ENCODE measurements around the gene PAQR5. TPM values are rescaled to one million over a fixed set of nuclear protein-coding genes. Genes with fewer than 3 reads are reported as not detected.
A peak's percentile ranks its signal among the peaks of the same experiment; 100 is the strongest.

Gene PAQR5
- 1 to 10 TPM in 2 of 4 donors, under 1 TPM in 2; 0.27 to 2.6 (median 1.4) TPM for total RNA-seq

- Histone ChIP-seq H3K4me3 (peak within 1 kb of the TSS; percentile 20 to 57), H3K36me3 (no peaks in the 10 kb centered on the region), H3K9me3 (no peaks in the 10 kb centered on the region), H3K4me1 (peaks cover 0 to 13% (median 7%) of the 10 kb centered on the region in 3 donors), H3K27me3 (peaks cover 79% of the 10 kb centered on the region), H3K27ac (peak within 1 kb of the TSS in 1 of 4 donors; percentile 35)
- 0% methylated on average over 7 of the region's 74 CpGs; no CpG with 5 or more reads in 1 of the 2 donors for WGBS, 2 donors (ENCODE audit: low coverage in 1 of 2)
- TF ChIP-seq EP300 (IDR thresholded peaks at IDR 0.05) (no peak), CTCF (IDR thresholded peaks at IDR 0.05) (no peak)
- peak; percentile 59 for ATAC-seq
These were observed at the start of gene PAQR5 for GRCh38 chr15:69298697-69299441. TSS of gene PAQR5 (plus strand) at chr15:69298912. CDS start at chr15:69360081, 61,169 bp downstream.

GRCh38 chr15:69253156-69253555 is 45.6 kb upstream of the PAQR5 start:
- TF ChIP-seq CTCF (IDR thresholded peaks at IDR 0.05) = no peak
- TF ChIP-seq EP300 (IDR thresholded peaks at IDR 0.05) = no peak
- no peak for TF ChIP-seq POLR2AphosphoS5 (IDR thresholded peaks at IDR 0.05)
- no peak for TF ChIP-seq POLR2A (IDR thresholded peaks at IDR 0.05)
- H3K4me3 ChIP-seq = no peak overlapping the region
- no peak for ATAC-seq
- 17 to 27% methylated on average over 3 of the region's 3 CpGs for WGBS, 2 donors (ENCODE audit: low coverage in 1 of 2)
- H3K27me3 ChIP-seq = no peaks in the 10 kb centered on the region
- H3K36me3 ChIP-seq = peaks cover 0 to 9% of the 10 kb centered on the region in 2 donors
- no peaks in the 10 kb centered on the region for H3K4me1 ChIP-seq
- no peak overlapping the region for H3K27ac ChIP-seq
- no peaks in the 10 kb centered on the region for H3K9me3 ChIP-seq

GRCh38 chr15:69265347-69265955 is 33.3 kb upstream of the PAQR5 start:
- Histone ChIP-seq H3K4me3 (no peak overlapping the region), H3K36me3 (peaks cover 0 to 30% of the 10 kb centered on the region in 2 donors), H3K4me1 (no peaks in the 10 kb centered on the region), H3K9me3 (no peaks in the 10 kb centered on the region), H3K27ac (no peak overlapping the region), H3K27me3 (no peaks in the 10 kb centered on the region)
- TF ChIP-seq CTCF (IDR thresholded peaks at IDR 0.05) = peak; percentile 15 to 55 (median 44)
- no peak for TF ChIP-seq EP300 (IDR thresholded peaks at IDR 0.05)
- WGBS, 2 donors (ENCODE audit: low coverage in 1 of 2) = 25 to 44% methylated on average over 5 of the region's 5 CpGs
- ATAC-seq = no peak

- H3K27ac ChIP-seq = no peak overlapping the region
- H3K4me3 ChIP-seq = no peak overlapping the region
- H3K9me3 ChIP-seq = no peaks in the 10 kb centered on the region
- no peaks in the 10 kb centered on the region for H3K27me3 ChIP-seq
- no peak for TF ChIP-seq EP300 (IDR thresholded peaks at IDR 0.05)
- no peak for TF ChIP-seq POLR2A (IDR thresholded peaks at IDR 0.05)
- no peak for TF ChIP-seq POLR2AphosphoS5 (IDR thresholded peaks at IDR 0.05)
- TF ChIP-seq CTCF (IDR thresholded peaks at IDR 0.05) = no peak
- no peak for ATAC-seq
- peaks cover 0 to 12% of the 10 kb centered on the region in 2 donors for H3K36me3 ChIP-seq
- no peaks in the 10 kb centered on the region for H3K4me1 ChIP-seq
These were observed 27.5 kb upstream of the PAQR5 start for GRCh38 chr15:69271217-69271616.

- no peaks in the 10 kb centered on the region for H3K4me1 ChIP-seq
- H3K9me3 ChIP-seq = no peaks in the 10 kb centered on the region
- WGBS, 2 donors (ENCODE audit: low coverage in 1 of 2) = 54 to 60% methylated on average over 3 of the region's 3 CpGs
- TF ChIP-seq POLR2AphosphoS5 (IDR thresholded peaks at IDR 0.05) = no peak
- no peak for TF ChIP-seq EP300 (IDR thresholded peaks at IDR 0.05)
- no peak for TF ChIP-seq POLR2A (IDR thresholded peaks at IDR 0.05)
- no peak for TF ChIP-seq CTCF (IDR thresholded peaks at IDR 0.05)
- no peak overlapping the region for H3K27ac ChIP-seq
- ATAC-seq = no peak
- H3K27me3 ChIP-seq = no peaks in the 10 kb centered on the region
- H3K4me3 ChIP-seq = no peak overlapping the region
- H3K36me3 ChIP-seq = peaks cover 0 to 12% of the 10 kb centered on the region in 2 donors
These were observed 26.6 kb upstream of the PAQR5 start for GRCh38 chr15:69272139-69272538.

Measured in gastroesophageal sphincter (tissue), 4 donors.